Fibroblast of skin of scalp (primary cell): Measurements from ENCODE around the gene CDC7.
"Not testable (repeated sequence)": the region's sequence is repeated elsewhere in the genome, so short reads cannot be mapped to it uniquely, and the experiment has no call there.

Experiments
- DNase-seq: peaks from one replicate; pipeline ENCODE4 v3.0.0-alpha.2; 2013

CDC7 gene

DNA sequence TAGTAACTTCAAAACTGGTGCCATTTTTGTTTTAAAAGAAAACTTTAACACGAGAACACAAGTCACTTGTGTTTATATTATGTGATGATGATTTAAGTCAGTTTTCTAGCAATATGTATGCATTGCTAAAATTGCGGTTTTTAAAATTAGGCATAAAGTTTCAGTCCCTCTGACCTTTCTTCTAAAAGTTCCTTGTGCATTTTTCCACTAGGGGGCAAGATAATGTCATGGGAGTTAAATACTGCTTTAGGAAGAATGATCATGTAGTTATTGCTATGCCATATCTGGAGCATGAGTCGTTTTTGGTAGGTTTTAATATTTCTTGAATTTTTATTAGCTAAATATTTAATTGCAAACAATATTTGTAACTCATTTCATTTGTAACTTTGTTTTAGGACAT, 10.7 kb downstream of the CDC7 start:
- peak; percentile 70 for DNase-seq

GRCh38 chr1:91513160-91513559, 12.5 kb downstream of the CDC7 start:
- peak; percentile 35 for DNase-seq

GRCh38 chr1:91513706-91514105, 13.1 kb downstream of the CDC7 start:
- DNase-seq, result no peak

GRCh38 chr1:91515994-91516393, 15.3 kb downstream of the CDC7 start:
- DNase-seq, result no peak

- DNase-seq, result not testable (repeated sequence)
Observed at GRCh38 chr1:91516605-91517004, 16.0 kb downstream of the CDC7 start.

- DNase-seq, result peak; percentile 16
Observed at GRCh38 chr1:91519167-91519566, 18.5 kb downstream of the CDC7 start.

- no peak for DNase-seq
Observed at GRCh38 chr1:91520942-91521507, 20.4 kb downstream of the CDC7 start.

DNA sequence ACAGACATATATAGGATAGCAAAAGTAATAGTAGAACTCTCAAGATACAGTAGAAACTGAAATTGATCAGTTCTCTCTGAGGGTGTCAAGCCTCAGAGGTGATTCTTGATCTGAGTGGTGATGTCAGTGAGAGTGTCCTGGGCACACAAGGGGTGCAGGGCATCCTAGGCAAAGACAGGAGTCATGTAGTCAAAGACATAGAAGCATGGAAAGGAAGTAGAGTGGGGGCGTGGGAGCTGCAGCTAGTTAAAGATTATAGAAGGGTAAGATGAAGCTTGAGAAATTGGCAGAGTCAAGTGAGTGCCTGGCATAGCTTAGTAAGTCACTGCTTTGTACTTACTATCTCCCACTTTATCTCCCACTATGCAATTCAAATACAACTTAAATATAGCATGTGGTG, 22.8 kb downstream of the CDC7 start:
- no peak for DNase-seq

DNA sequence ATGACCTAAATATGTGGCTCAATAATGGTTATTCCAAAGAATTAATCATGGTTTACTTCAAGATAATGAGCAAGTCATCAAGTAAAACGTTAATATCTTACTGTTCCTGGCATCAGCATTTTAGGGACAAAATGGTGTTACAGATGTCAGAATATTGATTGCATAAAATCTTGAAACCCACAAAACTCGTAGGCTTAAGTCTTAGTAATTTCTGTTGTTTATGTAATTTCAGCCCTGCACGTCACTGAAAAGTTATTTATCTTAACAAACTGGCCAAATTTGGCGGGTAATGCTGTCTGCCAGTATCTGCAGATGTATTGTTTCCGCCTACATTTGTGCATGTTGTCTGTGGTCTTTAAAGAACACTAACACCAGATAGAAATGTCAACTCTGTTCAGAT, 25.8 kb downstream of the CDC7 start:
- DNase-seq, result peak; percentile 47

GRCh38 chr1:91527266-91527765, 26.7 kb downstream of the CDC7 start:
- DNase-seq, result no peak

DNA sequence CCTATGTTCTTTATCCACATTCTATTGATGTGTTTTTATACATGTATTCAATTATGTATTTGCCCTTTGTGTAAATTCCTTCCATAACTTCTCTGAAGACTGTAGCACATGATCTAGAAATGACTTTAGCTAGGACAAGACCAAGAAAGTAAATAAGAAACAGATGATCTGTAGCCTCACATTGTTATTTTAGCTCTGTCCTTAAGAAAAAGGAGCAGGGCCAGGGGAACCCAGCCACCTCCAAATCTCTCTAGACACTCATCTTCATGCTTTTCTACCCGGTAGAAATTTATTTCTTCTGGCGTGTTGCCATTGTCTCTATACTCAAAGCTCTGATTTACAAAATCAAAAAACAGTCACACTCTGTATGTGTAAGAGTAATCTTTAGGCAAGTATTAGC, 27.1 kb downstream of the CDC7 start:
- DNase-seq, result peak; percentile 80

- peak; percentile 39 for DNase-seq
Observed at GRCh38 chr1:91529856-91530255, 29.2 kb downstream of the CDC7 start.

DNA sequence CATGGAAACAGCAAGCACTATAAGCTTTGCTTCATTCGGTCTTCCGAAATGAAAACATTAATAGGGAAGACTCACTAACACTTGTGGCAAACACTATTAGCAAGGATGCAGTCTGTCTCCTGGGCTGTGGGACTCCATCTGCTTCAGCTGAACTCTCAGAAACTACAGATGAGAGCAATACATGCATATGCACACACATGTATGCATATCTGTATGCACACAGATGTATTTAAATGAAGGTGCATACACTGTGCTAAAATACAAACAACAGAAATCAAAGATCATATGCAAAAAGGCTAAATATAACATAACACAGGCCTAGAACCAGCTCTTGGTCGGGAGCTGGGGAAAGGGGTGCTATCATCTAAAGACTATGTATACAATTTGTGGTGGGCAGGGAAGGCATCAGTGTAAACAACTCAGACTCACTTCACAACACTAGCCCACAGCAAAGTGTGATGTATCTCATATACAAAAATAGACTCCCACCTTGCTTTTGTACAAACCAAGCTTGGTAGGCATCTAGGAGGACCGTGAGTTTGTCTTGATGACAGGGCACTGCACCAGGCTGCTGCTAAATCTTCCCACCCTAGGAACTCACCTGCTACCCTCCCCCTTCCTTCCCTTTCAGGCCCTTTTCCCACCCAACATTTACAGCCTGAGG, 32.8 kb downstream of the CDC7 start:
- no peak for DNase-seq

GRCh38 chr1:91535441-91535840, 34.8 kb downstream of the CDC7 start:
- DNase-seq, result no peak

- DNase-seq, result peak; percentile 84
Observed at GRCh38 chr1:91537281-91537986, 36.8 kb downstream of the CDC7 start.

DNA sequence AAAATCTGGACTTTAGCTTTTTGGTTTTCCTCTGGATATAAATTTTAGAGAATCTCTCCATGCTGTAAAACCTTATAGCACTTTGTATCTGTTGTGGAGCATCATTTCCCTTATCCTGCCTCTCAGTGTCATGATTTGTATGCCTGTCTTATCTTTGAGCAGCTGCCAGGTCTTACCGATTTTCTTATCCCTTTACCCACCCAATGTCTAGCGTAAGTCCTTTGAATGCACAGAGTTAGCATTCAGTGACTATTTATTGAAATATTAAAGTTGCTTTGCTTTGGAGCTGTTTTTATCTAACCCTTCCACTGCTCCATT, 37.3 kb downstream of the CDC7 start:
- DNase-seq, result no peak

GRCh38 chr1:91540910-91541309, 40.3 kb downstream of the CDC7 start:
- DNase-seq, result no peak

DNA sequence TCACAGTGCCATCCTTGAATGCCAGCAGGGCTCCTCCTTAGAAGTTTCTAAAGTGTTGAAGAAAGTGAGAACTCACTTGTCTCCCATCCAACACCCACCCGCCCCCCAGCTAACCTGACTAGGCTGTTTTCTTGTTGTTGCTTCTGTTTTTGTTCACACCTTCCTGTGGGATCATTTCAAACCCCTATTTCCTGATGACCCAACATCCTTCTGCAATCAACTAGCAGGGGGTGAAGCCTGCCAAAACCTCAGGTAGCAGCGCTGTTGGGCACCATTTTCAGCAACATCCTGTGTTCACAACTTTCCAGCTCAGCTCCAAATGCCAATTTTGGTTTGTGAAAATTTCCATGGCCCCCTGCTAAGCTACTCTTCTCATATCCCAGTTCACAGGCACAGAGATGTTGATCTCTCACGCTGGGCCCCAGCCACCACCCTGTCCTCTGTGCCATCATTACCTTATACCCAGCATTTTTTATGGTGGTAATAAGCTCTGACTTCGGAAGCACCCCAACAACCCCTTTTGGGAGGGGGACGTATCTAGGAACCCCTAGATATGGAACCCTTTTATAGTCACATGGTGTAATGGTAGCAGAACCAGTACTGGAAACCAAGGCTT, 41.4 kb downstream of the CDC7 start:
- no peak for DNase-seq

- DNase-seq, result no peak
Observed at GRCh38 chr1:91545506-91546300, 45.1 kb downstream of the CDC7 start.

- DNase-seq, result no peak
Observed at GRCh38 chr1:91546301-91546581, 45.6 kb downstream of the CDC7 start.

GRCh38 chr1:91546876-91547275, 46.2 kb downstream of the CDC7 start:
- no peak for DNase-seq

- no peak for DNase-seq
Observed at GRCh38 chr1:91548376-91549040, 47.9 kb downstream of the CDC7 start.
